ENCODE results near the gene CDH16. TPM values are rescaled to one million over a fixed set of nuclear protein-coding genes. Genes with fewer than 3 reads are reported as not detected.
A peak's percentile ranks its signal among the peaks of the same experiment; 100 is the strongest.

CDH16 gene
- total and polyA plus RNA-seq, 2 experiments from 2014 or later: not detected

DNA sequence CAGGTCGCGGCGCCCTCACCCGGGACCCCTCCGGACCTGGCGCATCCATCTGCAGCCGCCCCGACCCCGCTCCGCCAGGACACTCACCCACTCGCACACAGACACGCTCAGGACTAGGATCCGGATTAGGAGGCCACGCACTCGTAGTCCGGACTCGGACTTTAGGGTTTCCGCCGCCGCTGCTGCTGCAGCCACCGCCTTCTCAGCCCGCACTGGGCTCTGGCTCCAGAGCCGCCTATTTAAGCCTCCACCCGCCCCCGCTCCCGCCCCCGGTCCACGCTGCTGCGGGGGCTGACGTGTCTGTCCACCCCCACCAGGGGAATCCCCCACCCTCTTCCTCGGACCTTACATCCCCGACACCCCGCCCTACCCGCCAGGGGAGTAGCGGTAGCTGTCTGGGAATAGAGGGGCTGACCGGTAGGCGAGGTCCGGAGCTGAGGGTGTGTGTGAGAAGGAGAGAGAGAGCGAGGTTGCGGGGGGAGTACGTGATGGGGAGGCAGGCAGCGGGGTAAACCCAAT, 6.7 kb upstream of the CDH16 start, which contains the start of gene RRAD:
Gene RRAD (minus strand): TSS at position 214 of the 519 bp plus-strand sequence. CDS start 356 bp downstream, outside the sequence.
- H3K4me3 ChIP-seq: peak within 1 kb of the TSS; percentile 65

GRCh38 chr16:66924527-66925321, 6.0 kb upstream of the CDH16 start:
- Histone ChIP-seq H3K4me2 (peak overlapping the region; percentile 85), H3K4me3 (peak overlapping the region; percentile 65), H4K20me1 (replicated peaks; ENCODE audit: insufficient read depth) (no peaks in the 10 kb centered on the region; the same call in 1 of the 2 replicates), H3F3A (replicated peaks; ENCODE audit: low read depth) (no peaks in the 10 kb centered on the region), H3K4me1 (ENCODE audit: insufficient read depth) (no peaks in the 10 kb centered on the region), H3K27me3 (ENCODE audit: insufficient read depth) (peaks cover 48% of the 10 kb centered on the region), H2AFZ (peak overlapping the region; percentile 93; the same call in 1 of the 2 replicates), H3K36me3 (ENCODE audit: insufficient read depth) (no peaks in the 10 kb centered on the region), H3K79me2 (replicated peaks; ENCODE audit: insufficient read depth) (no peaks in the 10 kb centered on the region), H3K27ac (ENCODE audit: low read depth) (no peak overlapping the region), H3K9me2 (ENCODE audit: insufficient read depth) (no peaks in the 10 kb centered on the region)
- Mint-ChIP-seq H3K9me3 (no peaks in the 10 kb centered on the region; the same call in 2 of the 3 replicates), H3K4me3 (peak overlapping the region; percentile 70), H3K27ac (no peak overlapping the region), H3K27me3 (ENCODE audit: insufficient read depth, low read depth, poor library complexity) (peaks cover 45% of the 10 kb centered on the region), H3K36me3 (ENCODE audit: low read depth) (no peaks in the 10 kb centered on the region), H3K4me1 (peaks cover 8% of the 10 kb centered on the region)
- TF ChIP-seq, protein P1, sequence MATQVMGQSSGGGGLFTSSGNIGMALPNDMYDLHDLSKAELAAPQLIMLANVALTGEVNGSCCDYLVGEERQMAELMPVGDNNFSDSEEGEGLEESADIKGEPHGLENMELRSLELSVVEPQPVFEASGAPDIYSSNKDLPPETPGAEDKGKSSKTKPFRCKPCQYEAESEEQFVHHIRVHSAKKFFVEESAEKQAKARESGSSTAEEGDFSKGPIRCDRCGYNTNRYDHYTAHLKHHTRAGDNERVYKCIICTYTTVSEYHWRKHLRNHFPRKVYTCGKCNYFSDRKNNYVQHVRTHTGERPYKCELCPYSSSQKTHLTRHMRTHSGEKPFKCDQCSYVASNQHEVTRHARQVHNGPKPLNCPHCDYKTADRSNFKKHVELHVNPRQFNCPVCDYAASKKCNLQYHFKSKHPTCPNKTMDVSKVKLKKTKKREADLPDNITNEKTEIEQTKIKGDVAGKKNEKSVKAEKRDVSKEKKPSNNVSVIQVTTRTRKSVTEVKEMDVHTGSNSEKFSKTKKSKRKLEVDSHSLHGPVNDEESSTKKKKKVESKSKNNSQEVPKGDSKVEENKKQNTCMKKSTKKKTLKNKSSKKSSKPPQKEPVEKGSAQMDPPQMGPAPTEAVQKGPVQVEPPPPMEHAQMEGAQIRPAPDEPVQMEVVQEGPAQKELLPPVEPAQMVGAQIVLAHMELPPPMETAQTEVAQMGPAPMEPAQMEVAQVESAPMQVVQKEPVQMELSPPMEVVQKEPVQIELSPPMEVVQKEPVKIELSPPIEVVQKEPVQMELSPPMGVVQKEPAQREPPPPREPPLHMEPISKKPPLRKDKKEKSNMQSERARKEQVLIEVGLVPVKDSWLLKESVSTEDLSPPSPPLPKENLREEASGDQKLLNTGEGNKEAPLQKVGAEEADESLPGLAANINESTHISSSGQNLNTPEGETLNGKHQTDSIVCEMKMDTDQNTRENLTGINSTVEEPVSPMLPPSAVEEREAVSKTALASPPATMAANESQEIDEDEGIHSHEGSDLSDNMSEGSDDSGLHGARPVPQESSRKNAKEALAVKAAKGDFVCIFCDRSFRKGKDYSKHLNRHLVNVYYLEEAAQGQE (IDR thresholded peaks at IDR 0.05; ENCODE audit: unreplicated experiment): no peak
- TF ChIP-seq STAT1 (IDR thresholded peaks at IDR 0.05; ENCODE audit: unreplicated experiment) (no peak), CTCF (conservative IDR thresholded peaks at IDR 0.05; ENCODE audit: low read depth in 2 of 2) (peak; percentile 42 to 69)
- DNase-seq (ENCODE audit: low spot score): peak; percentile 79
- ATAC-seq: peak; percentile 82

More for the DNA sequence above, 6.7 kb upstream of the CDH16 start, which contains the start of gene RRAD:
- H3K4me1 ChIP-seq (ENCODE audit: insufficient read depth): no peaks in the 10 kb centered on the region
- DNase-seq (ENCODE audit: low spot score): peak; percentile 50
- Mint-ChIP-seq H3K27ac (no peak within 1 kb of the TSS), H3K27me3 (ENCODE audit: insufficient read depth, low read depth, poor library complexity) (peaks cover 46% of the 10 kb centered on the region), H3K36me3 (ENCODE audit: low read depth) (no peaks in the 10 kb centered on the region), H3K4me1 (peaks cover 8% of the 10 kb centered on the region), H3K9me3 (no peaks in the 10 kb centered on the region; the same call in 2 of the 3 replicates), H3K4me3 (peak within 1 kb of the TSS; percentile 70)
- H2AFZ ChIP-seq: peak within 1 kb of the TSS; percentile 93; the same call in 1 of the 2 replicates
- H3K27me3 ChIP-seq (ENCODE audit: insufficient read depth): peaks cover 48% of the 10 kb centered on the region
- H3F3A ChIP-seq (replicated peaks; ENCODE audit: low read depth): no peaks in the 10 kb centered on the region
- H3K27ac ChIP-seq (ENCODE audit: low read depth): no peak within 1 kb of the TSS
- H3K79me2 ChIP-seq (replicated peaks; ENCODE audit: insufficient read depth): no peaks in the 10 kb centered on the region
- H4K20me1 ChIP-seq (replicated peaks; ENCODE audit: insufficient read depth): no peaks in the 10 kb centered on the region; the same call in 1 of the 2 replicates
- TF ChIP-seq EZH2 (IDR thresholded peaks at IDR 0.05; ENCODE audit: low read depth, unreplicated experiment) (peak; percentile 68), CREB1 (CRISPR knock-in tag; IDR thresholded peaks at IDR 0.05; ENCODE audit: low read depth) (no peak), STAT1 (IDR thresholded peaks at IDR 0.05; ENCODE audit: unreplicated experiment) (no peak)
- ATAC-seq: peak; percentile 33
- no peaks in the 10 kb centered on the region for H3K9me2 ChIP-seq (ENCODE audit: insufficient read depth)
- H3K4me2 ChIP-seq: peak within 1 kb of the TSS; percentile 85
- H3K36me3 ChIP-seq (ENCODE audit: insufficient read depth): no peaks in the 10 kb centered on the region

Measured in GM23338 (cell line).